Ishikawa (cell line): Measurements from ENCODE around the gene CRYBB1.

Experiments used
- CEBPB ChIP-seq: IDR thresholded peaks from 2 replicates; pipeline ENCODE4 v1.6.1; 2012
- CREB1 ChIP-seq: IDR thresholded peaks from 2 replicates; pipeline ENCODE4 v1.6.1; 2012; ENCODE audit warnings: low read depth
- EGR1 ChIP-seq: IDR thresholded peaks from 2 replicates; pipeline ENCODE4 v1.6.1; 2012
- EP300 ChIP-seq: IDR thresholded peaks from 2 replicates; pipeline ENCODE4 v1.6.1; 2012; ENCODE audit warnings: borderline replicate concordance
- FOXM1 ChIP-seq: IDR thresholded peaks from 2 replicates; pipeline ENCODE4 v1.6.1; 2012; ENCODE audit warnings: low read depth, borderline replicate concordance
- MAX ChIP-seq: IDR thresholded peaks from 2 replicates; pipeline ENCODE4 v1.6.1; 2012
- RAD21 ChIP-seq: IDR thresholded peaks from 2 replicates; pipeline ENCODE4 v1.6.1; 2012; ENCODE audit warnings: low read depth
- REST ChIP-seq: IDR thresholded peaks from 2 replicates; pipeline ENCODE4 v1.6.1; 2012; ENCODE audit warnings: low read depth, mild to moderate bottlenecking
- TAF1 ChIP-seq: IDR thresholded peaks from 2 replicates; pipeline ENCODE4 v1.6.1; 2012; ENCODE audit warnings: low read depth, mild to moderate bottlenecking
- TF ChIP-seq, protein P1 (sequence below): IDR thresholded peaks from 2 replicates; pipeline ENCODE4 v1.6.1; 2012

DNA sequence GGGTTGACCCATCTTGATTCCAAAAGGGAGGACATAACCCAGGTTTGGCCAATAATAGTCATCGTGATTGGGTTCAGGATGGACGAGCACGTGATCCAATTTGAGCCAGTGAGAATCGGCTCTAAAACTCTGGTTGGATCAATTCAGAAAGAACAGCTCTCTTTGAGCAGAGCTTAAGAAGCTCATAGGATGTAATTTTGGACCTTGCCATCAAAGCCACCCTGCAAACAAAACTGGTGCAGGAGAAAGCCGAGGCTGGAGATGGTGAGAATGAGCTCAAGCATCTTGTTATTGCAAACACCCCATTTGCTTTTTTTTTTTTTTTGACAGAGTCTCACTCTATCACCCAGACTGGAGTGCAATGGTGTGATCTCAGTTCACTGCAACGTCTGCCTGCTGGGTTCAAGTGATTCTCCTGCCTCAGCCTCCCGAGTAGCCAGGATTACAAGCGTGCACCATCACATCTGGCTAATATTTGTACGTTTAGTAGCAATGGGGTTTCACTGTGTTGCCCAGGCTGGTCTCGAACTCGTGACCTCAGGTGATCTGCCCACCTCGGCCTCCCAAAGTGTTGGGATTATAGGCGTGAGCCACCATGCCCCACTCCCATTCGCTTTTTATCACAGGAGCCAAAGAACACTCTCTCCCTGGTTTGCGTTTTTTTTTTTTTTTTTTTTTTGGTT is 25.7 kb upstream of the CRYBB1 start:
- TF ChIP-seq MAX, result no peak
- no peak for TF ChIP-seq REST
- TF ChIP-seq CREB1, result no peak
- TF ChIP-seq CEBPB, result no peak
- TF ChIP-seq, protein P1, sequence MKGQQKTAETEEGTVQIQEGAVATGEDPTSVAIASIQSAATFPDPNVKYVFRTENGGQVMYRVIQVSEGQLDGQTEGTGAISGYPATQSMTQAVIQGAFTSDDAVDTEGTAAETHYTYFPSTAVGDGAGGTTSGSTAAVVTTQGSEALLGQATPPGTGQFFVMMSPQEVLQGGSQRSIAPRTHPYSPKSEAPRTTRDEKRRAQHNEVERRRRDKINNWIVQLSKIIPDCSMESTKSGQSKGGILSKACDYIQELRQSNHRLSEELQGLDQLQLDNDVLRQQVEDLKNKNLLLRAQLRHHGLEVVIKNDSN, result no peak
- no peak for TF ChIP-seq EP300
- no peak for TF ChIP-seq RAD21
- no peak for TF ChIP-seq EGR1
- TF ChIP-seq FOXM1, result no peak
- no peak for TF ChIP-seq TAF1
